HG03342 (cell line): Measurements from ENCODE around the gene TTLL10.
"Not testable (repeated sequence)": the region's sequence is repeated elsewhere in the genome, so short reads cannot be mapped to it uniquely, and the experiment has no call there.

Experiments
- ATAC-seq: cut with Tn5 transposase; IDR thresholded peaks from one replicate; pipeline ENCODE4 v1.9.1; 2021; ENCODE audit warnings: mild to moderate bottlenecking, moderate library complexity; ENCODE audit not compliant: unreplicated experiment

The TTLL10 gene

GRCh38 chr1:1183833-1184775, 10.4 kb downstream of the TTLL10 start:
- ATAC-seq = no peak

- ATAC-seq = no peak
Measured at GRCh38 chr1:1185101-1185765, 11.6 kb downstream of the TTLL10 start.

- no peak for ATAC-seq
Measured at GRCh38 chr1:1187938-1188337, 14.3 kb downstream of the TTLL10 start.

GRCh38 chr1:1189111-1189510, 15.4 kb downstream of the TTLL10 start:
- ATAC-seq = no peak

DNA sequence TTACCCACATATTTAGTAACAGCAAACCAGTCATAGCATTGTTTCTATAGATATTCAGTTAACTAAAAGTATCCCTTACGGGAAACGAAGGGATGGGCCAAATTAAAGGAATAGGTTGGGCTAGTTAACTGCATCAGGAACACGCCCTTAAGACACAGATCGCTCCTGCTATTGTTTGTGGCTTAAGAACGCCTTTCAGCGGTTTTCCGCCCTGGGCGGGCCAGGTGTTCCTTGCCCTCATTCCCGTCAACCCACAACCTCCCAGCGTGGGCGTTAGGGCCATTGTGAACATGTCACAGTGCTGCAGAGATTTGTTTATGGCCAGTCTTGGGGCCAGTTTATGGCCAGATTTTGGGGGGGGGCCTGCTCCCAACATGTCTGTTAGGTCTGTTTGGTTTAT, 18.1 kb downstream of the TTLL10 start:
- no peak for ATAC-seq

- no peak for ATAC-seq
Measured at GRCh38 chr1:1194723-1195122, 21.0 kb downstream of the TTLL10 start.

DNA sequence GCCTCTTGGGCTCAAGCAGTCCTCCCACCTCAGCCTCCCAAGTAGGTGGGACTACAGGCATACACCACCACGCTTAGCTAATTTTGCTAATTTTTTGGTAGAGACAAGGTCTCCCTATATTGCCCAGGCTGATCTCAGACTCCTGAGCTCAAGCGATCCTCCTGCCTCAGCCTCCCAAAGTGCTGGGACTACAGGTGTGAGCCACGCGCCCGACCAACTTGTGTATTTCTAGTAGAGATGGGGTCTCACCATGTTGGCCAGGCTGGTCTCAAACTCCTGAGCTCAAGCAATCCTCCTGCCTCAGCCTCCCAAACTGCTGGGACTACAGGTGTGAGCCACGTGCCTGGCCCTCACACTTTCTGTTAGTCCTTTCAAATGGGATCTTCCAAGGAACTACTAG, 22.0 kb downstream of the TTLL10 start:
- ATAC-seq = not testable (repeated sequence)

GRCh38 chr1:1196431-1197187, 22.9 kb downstream of the TTLL10 start:
- ATAC-seq = no peak

DNA sequence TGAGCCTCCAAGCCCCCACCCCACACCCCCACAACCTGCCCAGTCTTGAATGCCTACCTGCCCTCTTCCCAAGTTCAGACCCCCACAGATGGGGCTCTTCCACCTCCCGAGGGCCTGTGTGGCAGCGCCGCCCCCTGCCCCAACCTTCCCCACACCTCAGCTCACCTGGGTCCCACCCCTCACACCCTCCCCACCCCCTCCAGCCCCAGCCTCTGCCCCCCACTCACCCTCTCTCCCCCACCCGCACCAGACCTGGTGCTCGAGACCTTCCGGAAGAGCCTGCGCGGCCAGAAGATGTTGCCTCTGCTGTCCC, 23.5 kb downstream of the TTLL10 start:
- ATAC-seq = no peak

- ATAC-seq = no peak
Measured at GRCh38 chr1:1197551-1198422, 24.1 kb downstream of the TTLL10 start.

- no peak for ATAC-seq
Measured at GRCh38 chr1:1198423-1199140, 24.9 kb downstream of the TTLL10 start.

DNA sequence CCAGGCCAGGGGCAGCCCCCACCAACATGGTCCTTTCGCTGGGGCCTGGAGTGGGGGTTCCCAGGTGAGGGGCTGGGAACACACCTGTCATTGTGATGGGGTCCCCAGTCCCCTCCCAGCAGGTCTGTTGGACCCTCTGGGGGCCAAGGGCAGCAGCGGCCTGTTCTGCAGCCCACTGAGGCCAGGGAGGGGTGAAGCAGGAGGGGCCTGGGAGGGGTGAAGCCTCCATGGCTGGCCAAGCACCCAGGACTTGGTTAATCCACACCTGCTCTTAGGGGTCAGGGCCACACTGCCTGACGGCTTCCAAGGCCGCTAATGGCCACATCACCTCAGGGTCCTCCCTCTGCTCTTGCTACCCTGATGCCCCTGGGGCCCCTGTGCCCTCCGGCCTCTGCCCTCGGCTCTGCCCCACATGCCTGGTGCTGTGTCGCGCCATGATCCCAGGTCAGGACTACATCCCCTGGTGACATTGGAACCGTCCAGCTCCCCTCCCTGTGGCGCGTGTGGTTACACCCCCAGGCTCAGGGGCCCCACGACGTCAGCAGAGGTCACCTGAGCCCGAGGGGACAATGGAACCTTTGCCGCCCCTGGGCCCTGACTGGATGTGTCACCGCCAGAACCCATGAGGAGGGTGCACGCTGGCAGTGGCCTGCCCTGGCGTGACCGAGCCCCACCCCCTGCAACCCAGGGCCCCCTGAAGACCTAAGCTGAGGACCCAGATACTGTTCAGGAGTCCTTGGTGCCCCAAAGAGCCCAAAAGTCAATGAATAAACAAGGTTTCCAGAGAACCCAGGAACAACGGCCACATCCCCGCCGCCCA, 25.7 kb downstream of the TTLL10 start:
- ATAC-seq = no peak

DNA sequence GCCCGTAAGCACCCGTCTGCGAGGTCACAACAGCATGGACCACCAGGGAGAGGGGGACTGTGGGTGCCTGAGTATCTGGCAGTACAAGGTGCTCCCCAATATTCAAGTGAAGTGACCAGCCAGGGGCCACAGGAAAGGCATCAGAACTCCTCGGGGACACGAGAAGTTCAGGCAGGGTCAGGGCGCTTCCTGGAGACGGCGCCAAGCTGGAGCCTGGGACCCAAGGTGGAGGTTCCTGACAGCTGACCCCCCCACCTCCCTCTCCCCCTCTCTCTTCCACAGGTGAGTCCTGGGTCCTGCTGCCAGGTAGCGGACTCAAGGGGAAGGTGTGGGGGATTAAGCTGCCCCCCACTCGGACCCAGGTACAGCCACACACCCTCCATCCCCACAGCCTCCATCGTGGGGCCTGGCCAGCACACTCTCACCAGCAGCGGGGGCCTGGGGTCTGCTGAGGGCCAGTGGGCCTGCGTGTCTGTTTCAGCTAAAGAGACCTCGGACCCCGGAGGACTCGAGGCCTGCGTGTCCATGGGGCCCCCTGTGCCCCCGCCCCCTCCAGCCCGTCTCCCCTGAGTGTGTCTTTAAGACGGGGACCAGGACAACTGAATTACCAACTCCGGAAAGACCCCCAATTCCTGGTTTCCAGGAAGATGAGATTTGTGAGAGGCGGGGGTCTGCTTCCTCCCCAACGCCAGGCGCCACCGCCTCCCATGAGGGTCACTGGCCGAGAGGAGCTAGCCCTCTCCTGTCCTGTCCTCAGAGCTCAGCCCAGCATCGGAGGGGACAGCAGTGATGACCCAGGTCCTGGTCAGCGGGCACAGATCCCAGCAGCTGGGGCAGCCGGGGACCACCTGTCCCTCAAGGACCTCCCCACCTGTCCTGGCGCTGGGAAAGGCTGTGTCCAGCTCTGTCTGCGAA, 26.5 kb downstream of the TTLL10 start:
- no peak for ATAC-seq

DNA sequence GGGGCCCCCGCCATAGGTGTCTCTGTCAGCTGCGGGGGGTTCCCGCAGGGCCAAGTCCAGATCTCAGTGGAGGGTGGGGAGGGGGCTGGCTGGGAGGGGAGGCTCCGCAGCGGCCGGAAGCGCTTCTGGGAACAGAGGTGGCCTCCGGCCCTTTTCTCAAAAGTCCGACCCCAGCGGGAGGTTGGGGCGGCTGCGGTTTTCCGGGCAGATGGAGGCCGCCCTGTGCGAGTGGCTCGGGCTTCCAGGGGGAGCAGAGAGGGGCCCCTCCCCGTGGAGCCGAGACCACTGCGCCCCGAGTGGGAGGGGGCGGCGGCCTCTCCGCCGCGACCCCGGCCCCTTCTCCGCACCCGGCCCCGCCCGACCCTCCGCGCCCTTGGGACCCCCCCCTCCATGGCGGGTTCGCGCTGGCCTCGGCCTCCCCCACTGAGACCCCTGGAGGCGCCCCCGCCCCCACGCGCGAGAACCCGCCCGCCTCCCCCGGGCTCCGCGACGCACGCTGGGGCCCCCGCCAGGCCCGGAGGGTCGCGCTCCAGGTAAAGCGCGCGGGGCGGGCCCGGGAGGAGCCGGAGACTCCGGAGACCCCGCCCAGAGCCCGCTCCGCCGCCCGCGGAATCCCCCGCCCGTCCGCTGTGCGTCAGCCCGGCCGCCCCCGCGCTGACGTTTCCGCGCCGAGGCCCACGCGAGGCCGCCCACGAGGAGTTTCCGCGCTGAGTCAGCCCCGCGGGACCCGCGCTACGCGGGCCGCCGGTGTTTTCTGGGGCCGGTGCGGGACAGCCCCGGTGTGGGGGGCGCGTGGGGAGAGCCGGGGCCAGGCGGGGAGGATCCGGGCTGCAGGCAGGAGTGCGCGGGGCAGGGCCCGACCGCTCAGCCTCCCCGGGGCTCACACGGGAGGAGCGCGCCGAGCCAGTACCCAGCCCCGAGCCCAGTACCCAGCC, 27.5 kb downstream of the TTLL10 start:
- no peak for ATAC-seq

GRCh38 chr1:1202831-1203560, 29.3 kb downstream of the TTLL10 start:
- no peak for ATAC-seq
